GM18870 (cell line): ENCODE data around the gene PKNOX2.

Experiments used
- ATAC-seq: cut with Tn5 transposase; IDR thresholded peaks from one replicate; pipeline ENCODE4 v1.9.1; 2021; ENCODE audit warnings: moderate library complexity; ENCODE audit not compliant: unreplicated experiment

PKNOX2 gene

DNA sequence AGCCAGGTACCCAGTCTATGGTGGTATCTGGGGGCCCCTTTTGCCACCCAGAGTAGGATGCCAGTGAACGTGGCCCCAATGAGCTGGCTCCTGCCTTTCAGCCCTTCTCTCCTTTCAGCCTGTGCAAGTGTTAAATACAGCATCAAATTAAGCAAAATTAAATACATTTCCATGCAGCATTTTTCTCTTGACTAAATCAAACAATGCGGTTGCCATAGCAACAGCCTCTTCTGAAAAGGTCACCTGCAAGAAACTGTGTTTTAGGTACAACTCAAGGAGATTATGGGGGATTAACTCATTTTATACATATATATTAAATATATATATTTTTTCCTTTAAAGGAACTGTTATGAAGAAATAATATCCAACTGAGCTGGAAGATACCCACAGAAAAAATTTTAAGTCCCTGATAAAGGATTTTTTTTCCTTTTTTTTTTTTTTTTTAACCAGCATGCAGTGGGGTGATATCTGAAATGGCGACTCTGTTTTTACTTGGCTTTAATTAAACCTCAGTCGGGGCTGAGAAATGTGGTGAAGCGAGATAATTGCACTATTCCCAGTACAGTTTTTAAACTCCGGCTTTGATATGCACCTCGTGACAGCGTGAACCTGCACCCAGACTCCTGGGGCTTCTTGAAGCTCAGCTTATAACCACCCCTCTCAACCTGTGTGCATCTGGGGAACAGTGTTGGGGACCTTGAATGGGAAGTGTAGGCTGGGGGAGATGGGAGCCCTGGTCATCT, 115.3 kb downstream of the PKNOX2 start:
- ATAC-seq, result no peak

DNA sequence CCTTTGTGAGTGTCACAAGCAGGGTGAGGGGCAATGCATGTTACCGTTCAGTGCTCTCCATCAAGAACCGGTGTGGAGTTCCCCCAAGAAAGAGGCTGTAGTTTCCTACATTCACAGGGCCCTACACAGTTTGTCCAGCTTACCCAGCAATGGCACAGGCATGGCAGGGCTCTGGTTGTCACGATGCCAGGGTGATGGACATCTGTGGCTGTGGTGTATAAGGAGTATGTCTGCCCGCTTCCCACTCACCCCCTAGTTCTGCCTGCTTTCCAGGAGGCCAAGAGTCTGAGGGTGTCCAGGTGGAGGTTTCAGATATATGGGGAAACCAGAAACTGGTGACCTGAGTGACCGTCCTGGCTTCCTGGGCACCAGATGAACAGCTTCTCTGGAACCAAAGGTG, 116.1 kb downstream of the PKNOX2 start:
- no peak for ATAC-seq

DNA sequence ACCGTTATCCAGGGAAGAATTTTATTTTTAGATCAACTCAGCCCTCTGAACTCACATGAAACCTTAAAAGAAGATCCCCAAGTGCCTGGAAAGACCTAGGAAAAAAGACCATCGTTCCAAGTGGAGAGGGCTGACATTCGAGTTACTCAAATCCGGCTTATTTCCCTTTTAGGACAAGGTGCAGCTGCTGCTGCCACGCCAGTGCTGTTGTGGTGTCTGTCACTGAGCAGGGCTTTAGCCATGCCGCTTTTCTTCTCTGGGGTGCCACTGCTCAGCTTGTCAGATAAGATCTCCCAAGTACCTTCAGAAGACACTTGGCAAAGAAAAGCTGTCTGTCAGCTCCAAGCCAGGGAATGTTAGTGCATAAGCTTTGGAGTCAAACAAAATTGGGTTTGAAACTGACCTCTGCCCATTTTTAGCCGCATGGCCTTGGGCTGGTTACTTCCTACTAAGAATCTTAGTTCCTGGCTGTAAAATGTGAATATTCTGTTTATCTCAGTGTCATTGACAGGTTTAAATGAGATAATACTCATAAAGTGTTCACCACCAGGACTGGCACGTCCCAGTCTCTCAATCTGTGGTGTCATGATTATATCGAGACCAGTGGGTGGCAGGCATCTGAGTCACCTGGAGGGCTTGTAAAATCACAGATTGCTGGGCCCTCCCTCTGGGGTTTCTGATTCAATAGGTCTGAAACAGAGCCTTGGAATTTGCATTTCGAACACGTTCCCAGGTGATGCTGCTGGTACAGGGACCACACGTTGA, 117.5 kb downstream of the PKNOX2 start:
- no peak for ATAC-seq

GRCh38 chr11:125282596-125282914, 118.0 kb downstream of the PKNOX2 start:
- ATAC-seq, result no peak

DNA sequence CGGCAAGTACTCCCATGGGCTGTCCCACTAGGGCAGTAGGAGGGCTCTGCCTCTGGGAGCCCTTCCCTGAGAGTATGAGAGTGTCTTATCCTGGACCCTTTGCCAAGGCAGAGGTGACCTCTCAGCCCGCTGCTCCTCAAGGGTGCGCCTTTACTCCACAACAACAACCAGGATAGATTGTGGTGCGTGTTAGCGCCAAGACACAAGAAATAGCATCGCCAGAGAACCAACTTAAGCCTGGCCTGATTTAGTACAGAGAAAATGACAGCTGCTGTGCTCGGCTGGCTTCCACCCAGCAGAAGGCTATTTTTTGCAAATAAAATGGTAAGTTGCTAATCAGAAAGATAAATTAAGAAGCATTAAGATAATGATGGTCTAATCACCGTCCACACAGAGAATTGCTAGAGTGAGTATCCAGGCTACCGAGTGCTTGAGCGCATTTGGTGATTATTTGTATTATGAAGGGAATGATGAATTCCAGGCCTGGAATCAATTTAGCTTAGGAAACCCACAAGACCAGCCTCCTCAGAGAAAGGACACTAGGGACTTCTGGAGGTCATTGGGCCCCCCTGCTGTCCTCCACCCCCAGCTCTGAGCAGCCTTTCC, 119.8 kb downstream of the PKNOX2 start:
- ATAC-seq, result no peak

DNA sequence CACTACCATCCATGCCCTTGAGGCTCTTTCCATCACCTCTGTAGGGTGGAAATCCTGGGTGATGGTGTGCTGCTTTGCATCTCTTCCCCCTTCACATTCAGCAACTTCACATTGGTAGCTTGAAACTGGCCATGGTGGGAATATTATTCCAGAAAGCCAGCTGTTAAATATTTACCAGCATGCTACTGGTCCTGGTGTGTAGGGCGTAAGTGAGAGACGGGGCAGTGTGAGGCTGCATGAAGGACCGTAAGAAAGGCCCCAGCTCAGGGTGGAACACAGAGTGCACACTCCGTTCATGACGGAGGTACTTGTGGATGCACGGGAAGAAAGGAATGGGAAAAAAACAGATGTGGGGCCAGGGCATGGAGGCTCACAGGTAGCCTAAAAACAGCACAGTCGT, 121.3 kb downstream of the PKNOX2 start:
- no peak for ATAC-seq

DNA sequence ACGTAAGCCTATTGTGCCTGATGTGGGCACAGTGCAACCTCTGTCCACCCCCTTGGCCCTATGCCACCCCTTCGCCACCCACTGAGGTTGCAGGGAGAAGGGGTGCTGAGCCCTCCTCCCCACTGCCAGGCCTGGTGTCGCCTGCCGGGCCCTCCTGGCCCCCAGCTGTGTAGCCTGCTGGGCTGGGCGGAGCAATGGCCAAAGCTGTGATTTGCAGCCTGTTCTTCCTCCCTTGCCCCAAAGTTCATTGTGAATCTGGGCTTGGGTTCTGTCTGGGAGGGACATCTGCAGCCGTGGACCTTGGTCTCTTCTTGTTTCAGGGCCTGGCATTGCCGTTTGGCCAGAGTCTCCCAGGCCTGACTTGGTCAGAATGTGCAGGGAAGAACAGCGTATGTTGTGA, 121.9 kb downstream of the PKNOX2 start:
- no peak for ATAC-seq

DNA sequence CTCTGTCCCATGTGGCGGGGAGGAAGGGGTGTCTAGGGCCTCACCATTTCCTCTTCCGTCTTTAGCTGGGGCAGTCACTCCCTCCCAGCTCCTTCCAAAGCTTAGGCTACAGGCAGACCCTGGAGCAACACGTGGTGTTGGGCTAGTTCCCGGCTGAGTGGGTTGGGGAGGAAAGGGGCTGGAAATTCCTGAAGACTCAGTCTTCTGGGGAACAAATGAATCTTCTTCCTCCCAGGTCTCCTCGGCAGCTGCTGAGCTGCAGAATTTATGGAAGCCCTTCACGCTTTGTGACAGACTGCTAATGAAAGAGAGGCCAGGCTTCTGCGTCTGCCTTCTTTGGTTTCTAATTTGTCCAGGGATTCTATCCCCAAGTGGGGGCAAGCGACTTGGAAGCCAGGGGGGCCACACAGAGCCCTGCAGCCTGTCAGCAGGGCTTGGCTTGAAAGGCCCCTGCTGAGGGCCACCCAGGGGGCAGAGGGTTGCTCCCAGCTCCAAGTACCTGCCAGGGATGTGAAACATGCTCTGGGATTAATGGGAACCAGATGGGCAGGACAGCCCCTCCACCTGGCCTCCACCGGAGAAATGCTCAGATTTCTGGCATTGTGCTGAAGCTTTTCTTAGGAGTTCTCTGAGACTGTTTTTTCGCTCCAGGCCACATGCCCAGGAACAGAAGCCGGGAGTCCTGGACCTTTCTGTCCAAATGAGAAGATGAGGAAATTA, 123.1 kb downstream of the PKNOX2 start:
- no peak for ATAC-seq

GRCh38 chr11:125289419-125290098, 125.0 kb downstream of the PKNOX2 start:
- no peak for ATAC-seq

- ATAC-seq, result no peak
Measured at GRCh38 chr11:125290263-125290662, 125.7 kb downstream of the PKNOX2 start.

- ATAC-seq, result no peak
Measured at GRCh38 chr11:125292100-125292499, 127.5 kb downstream of the PKNOX2 start.

DNA sequence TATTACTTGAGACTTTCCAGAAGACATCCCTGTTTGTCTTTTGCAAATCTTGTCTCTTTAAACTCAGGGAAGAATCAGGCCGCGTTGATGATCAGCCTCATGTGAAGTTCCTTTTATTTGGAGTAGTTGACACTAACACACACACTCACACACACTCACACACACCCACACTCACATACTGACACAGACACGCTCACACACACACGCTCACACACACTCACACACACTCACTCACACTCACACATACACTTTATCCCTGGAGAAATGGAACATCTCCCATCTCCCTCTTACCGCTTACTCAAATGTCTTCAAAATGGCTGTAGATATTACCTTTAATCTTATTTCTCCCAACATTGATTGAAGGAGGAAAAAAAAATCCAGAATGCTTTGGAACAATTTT, 129.0 kb downstream of the PKNOX2 start:
- no peak for ATAC-seq

GRCh38 chr11:125295931-125296330, 131.4 kb downstream of the PKNOX2 start:
- ATAC-seq, result no peak

GRCh38 chr11:125297346-125297915, 132.9 kb downstream of the PKNOX2 start:
- no peak for ATAC-seq

DNA sequence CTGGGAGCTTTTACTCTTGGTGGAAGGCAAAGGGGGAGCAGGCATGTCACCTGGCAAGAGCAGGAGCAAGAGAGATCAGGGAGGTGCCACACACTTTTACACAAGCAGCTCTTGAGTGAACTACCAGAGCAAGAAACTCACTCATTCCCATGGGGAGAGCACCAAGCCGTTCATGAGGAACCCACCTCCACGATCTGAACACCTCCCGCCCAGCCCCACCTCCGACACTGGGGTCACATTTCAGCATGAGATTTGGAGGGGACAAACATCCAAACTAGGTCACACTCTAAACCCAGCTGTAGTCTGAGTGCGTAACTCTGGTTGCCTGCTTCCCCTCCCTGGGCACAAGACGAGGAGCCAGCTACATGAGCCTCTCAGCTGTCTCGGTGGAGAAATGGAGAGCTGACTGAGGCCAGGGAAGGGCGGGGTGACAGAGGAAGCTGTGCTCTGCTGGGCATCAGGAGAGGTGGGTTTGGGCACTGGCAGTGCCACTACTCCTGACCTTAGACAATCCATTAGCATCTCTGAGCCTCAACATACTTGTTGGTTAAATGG, 134.6 kb downstream of the PKNOX2 start:
- ATAC-seq, result no peak

DNA sequence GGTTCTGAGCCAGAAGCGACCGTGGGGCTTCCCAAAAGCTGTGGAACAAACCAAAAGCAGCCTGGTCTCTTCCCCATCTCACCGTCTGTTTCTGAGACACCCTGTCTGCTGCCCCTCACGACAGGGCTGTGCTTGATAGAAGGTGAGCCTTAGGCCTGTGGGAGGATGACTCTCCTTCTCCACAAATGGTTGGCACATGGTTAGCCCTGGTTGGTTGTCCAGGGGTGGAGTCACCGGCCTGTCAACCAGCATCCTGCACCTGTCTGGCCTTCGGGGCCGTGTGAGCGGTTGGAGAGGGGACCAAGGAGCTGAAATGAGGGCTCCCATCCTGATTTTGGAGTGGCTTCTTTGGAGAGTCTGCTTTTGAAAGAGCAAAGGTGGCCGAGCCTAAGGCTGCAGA, 135.3 kb downstream of the PKNOX2 start:
- no peak for ATAC-seq

DNA sequence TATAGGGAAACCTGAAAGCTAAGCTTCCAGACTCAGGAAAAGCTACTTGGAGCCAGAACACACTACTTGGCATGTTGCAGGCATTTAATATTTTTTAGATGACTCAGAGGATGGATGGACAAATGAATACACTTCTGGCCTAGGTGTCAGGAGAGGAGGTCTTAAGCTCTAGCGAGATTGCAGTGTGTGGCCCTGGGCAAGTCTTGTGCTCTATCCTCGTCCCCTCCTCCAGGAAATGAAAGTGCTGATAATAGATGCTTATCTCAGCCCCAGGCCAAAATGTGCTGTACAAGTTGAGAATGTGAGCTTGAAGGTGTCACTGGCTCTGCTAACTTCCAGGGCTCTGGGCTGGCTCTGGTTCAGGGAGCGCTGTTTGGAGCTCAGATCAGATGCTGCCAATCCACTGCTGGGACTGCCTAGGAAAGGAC, 136.3 kb downstream of the PKNOX2 start:
- no peak for ATAC-seq

DNA sequence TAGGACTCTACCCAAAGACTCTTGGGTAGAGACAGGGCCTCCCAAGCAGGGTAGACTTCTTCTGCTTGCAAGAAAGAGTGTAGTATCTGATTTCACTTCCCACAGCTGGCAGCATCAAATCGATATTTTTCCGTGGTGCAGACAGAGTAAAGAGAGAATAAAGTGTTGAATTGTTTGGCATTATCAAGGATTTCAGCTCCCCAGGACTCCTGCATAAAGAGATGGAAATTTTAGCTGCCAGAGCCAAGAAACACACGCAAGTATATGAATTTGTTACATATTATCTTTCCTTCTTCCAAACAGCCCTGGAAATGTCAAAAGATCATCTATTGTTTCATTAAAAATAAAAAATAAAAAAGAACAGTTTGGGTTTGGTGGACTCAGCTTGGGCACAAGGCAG, 136.8 kb downstream of the PKNOX2 start:
- no peak for ATAC-seq

DNA sequence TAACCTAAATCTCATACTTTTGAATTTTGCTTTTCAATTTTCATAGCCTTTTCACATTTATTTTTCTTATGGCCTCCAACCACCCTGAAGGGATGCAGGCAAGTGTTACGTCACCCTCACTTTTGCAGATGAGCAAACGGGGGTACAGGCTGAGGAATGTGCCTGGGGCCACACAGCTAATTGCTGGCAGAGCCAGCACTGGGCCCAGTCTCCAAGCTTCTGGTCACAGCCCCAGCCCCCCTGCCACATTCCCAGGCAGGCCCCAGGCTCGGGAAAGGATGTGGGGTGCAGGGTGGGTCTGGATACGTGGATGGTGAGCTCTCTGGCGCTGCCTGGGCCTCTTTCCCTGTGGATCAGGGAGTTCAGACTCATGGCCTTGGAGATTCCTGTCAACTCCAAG, 138.6 kb downstream of the PKNOX2 start:
- no peak for ATAC-seq

GRCh38 chr11:125303694-125304093, 139.1 kb downstream of the PKNOX2 start:
- no peak for ATAC-seq
